Suprapubic skin (tissue), 4 donors: ENCODE measurements around the gene FBXO46. TPM values are rescaled to one million over a fixed set of nuclear protein-coding genes. Genes with fewer than 3 reads are reported as not detected.

Experiments used
- DNase-seq, 2 donors: peaks; one replicate each; pipeline ENCODE4 v3.0.0-alpha.2; 2019; ENCODE audit warnings: low spot score in 2 of 2
- H3K27ac ChIP-seq: fragments of 200-600 bp; sonication (generic); one replicate; pipeline ENCODE4 v1.5.1; 2019
- H3K27me3 ChIP-seq: fragments of 200-600 bp; sonication (generic); one replicate; pipeline ENCODE4 v1.5.1; 2019
- H3K36me3 ChIP-seq: fragments of 200-600 bp; sonication (generic); one replicate; pipeline ENCODE4 v1.5.1; 2019
- H3K4me1 ChIP-seq: fragments of 200-600 bp; sonication (generic); one replicate; pipeline ENCODE4 v1.5.1; 2019
- H3K4me3 ChIP-seq: fragments of 200-600 bp; sonication (generic); one replicate; pipeline ENCODE4 v1.5.1; 2019; ENCODE audit warnings: mild to moderate bottlenecking
- H3K9me3 ChIP-seq: fragments of 200-600 bp; sonication (generic); one replicate; pipeline ENCODE4 v1.5.1; 2019
- EP300 ChIP-seq: sonication (generic); formaldehyde crosslinking; IDR thresholded peaks from one replicate; pipeline ENCODE4 v1.6.1; 2017; ENCODE audit warnings: antibody characterized with exemption
- POLR2A ChIP-seq, 2 donors: fragments of 450-650 bp; IDR thresholded peaks; one replicate each; pipeline ENCODE4 v1.6.1; 2017; ENCODE audit warnings: antibody characterized with exemption in 2 of 2, mild to moderate bottlenecking in 2 of 2, moderate library complexity in 2 of 2
- POLR2AphosphoS5 ChIP-seq, 3 donors: sonication (generic); formaldehyde crosslinking; IDR thresholded peaks; one replicate each; pipeline ENCODE4 v1.6.1; 2017; ENCODE audit warnings: antibody characterized with exemption in 3 of 3
- WGBS: methylation state at CpG from one replicate; pipeline ENCODE4 v1.1.5; 2018; 5-methylcytosine and 5-hydroxymethylcytosine counted together
- total RNA-seq, 4 donors: library from RNA; depleted of rRNA; stranded (reverse); fragments of >200 nt; gene quantifications; one replicate each; pipeline ENCODE4 v1.1.0, GENCODE V29; 2016
- TF ChIP-seq, protein P1 (sequence below), 2 donors: fragments of 200-600 bp in 1 of 2; fragments of 450-650 bp in 1 of 2; sonication (generic) in 1 of 2; IDR thresholded peaks; one replicate each; pipeline ENCODE4 v1.5.1; 2016 to 2019; ENCODE audit warnings: antibody characterized with exemption in 2 of 2, mild to moderate bottlenecking in 1 of 2, moderate library complexity in 1 of 2

Gene FBXO46
- total RNA-seq, 4 donors from 2014 or later, result 13.5 to 24.1 (median 15.7) TPM

DNA sequence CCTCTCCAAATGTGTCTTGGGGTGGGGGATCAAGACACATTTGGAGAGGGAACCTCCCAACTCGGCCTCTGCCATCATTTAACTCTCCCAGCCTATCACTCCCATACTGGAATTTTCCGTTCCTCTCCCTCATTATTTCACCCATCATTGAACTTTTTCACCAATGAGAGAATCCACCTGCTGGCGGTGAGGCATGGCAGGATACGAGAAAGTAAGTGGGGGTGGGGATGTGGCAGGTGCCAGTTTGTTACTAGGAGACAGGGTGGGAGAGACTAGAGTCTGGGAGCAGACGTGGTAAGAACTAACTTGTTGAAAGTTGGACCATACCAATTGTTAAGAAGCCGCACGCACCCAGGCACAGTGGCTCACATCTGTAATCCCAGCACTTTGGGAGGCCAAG is 55.8 kb downstream of the FBXO46 start:
- H3K9me3 ChIP-seq, result no peaks in the 10 kb centered on the region
- no peak for DNase-seq
- no peak overlapping the region for H3K4me3 ChIP-seq
- WGBS, result 71% methylated on average over 7 of the region's 7 CpGs
- H3K27me3 ChIP-seq, result peaks cover 41% of the 10 kb centered on the region
- no peaks in the 10 kb centered on the region for H3K36me3 ChIP-seq
- no peak overlapping the region for H3K27ac ChIP-seq
- no peak for TF ChIP-seq POLR2AphosphoS5 (IDR thresholded peaks at IDR 0.05)
- TF ChIP-seq, protein P1, sequence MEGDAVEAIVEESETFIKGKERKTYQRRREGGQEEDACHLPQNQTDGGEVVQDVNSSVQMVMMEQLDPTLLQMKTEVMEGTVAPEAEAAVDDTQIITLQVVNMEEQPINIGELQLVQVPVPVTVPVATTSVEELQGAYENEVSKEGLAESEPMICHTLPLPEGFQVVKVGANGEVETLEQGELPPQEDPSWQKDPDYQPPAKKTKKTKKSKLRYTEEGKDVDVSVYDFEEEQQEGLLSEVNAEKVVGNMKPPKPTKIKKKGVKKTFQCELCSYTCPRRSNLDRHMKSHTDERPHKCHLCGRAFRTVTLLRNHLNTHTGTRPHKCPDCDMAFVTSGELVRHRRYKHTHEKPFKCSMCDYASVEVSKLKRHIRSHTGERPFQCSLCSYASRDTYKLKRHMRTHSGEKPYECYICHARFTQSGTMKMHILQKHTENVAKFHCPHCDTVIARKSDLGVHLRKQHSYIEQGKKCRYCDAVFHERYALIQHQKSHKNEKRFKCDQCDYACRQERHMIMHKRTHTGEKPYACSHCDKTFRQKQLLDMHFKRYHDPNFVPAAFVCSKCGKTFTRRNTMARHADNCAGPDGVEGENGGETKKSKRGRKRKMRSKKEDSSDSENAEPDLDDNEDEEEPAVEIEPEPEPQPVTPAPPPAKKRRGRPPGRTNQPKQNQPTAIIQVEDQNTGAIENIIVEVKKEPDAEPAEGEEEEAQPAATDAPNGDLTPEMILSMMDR (IDR thresholded peaks at IDR 0.05), result no peak
- no peak for TF ChIP-seq POLR2A (IDR thresholded peaks at IDR 0.05)
- no peak for TF ChIP-seq EP300
- peaks cover 29% of the 10 kb centered on the region for H3K4me1 ChIP-seq

DNA sequence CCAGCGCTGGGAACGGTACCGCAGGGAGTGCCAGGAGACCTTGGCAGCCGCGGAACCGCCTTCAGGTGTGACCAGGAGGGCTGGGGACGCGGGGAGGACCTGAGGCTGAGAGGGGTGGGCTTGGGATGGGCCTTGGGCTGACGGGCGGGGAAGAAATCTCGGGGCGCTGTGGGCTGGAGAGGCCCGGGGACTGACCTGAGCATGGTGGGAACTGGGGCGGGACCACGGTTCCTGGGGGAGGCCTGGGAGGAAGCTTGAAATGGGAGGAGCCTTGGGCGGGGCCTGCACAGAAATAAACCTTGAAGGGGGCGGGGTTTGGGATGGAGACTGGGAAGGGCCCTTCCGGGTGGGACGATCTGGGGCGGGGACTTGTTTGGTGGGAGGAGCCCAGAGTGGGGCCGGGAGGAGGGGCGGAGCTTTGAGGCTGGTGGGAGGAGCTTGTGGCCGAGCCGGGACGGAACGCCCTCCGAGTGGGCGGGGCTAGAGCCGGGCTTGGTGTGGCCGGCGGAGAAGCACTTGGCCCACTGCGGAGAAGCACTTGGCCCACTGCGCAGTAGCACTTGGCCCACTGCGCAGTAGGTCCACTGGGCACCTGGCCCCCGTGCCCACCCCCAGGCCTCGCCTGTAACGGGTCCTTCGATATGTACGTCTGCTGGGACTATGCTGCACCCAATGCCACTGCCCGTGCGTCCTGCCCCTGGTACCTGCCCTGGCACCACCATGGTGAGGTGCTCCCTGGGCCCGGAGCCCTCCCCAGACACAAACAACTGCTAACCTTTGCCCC is 59.8 kb downstream of the FBXO46 start:
- DNase-seq, result peak; percentile 88 to 89

DNA sequence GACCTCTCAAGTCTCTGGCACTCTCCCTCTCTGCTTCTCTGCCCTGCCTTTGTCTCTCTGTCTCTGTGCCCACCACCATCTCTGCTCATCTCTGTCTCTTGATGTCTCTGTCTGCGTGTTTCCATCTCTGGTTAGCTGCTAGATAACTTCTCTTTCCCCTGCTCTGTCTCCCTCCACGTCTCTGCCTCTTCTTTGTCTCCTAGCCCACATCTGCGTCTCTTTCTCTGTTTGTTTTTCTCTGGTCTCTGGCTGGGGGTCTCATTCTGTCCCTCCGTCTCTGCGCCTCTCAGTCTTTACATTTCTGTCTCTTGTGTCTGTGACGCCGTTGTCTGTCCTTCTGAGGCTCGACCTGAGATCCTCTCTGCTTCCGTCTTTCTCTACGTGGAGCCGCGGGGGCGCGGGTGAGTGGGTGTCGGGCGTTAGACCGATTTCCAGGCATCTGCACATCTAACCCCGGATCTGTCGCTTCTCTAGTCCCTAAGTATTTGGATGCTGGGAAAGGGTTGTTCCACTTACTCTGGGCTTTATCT is 62.3 kb downstream of the FBXO46 start:
- Histone ChIP-seq H3K9me3 (no peaks in the 10 kb centered on the region), H3K36me3 (no peaks in the 10 kb centered on the region), H3K27ac (no peak overlapping the region), H3K27me3 (peaks cover 61% of the 10 kb centered on the region), H3K4me3 (peak overlapping the region; percentile 39), H3K4me1 (peaks cover 28% of the 10 kb centered on the region)
- TF ChIP-seq, protein P1 (IDR thresholded peaks at IDR 0.05), result no peak
- TF ChIP-seq POLR2AphosphoS5 (IDR thresholded peaks at IDR 0.05) (no peak), POLR2A (IDR thresholded peaks at IDR 0.05) (no peak), EP300 (no peak)
- 1% methylated on average over 19 of the region's 19 CpGs for WGBS
- DNase-seq, result no peak

More for the DNA sequence above, 59.8 kb downstream of the FBXO46 start:
- peak overlapping the region; percentile 27 for H3K4me3 ChIP-seq
- no peaks in the 10 kb centered on the region for H3K36me3 ChIP-seq
- H3K4me1 ChIP-seq, result peaks cover 28% of the 10 kb centered on the region
- WGBS, result 20% methylated on average over 35 of the region's 42 CpGs
- no peak for TF ChIP-seq POLR2A (IDR thresholded peaks at IDR 0.05)
- H3K27me3 ChIP-seq, result peaks cover 51% of the 10 kb centered on the region
- no peak overlapping the region for H3K27ac ChIP-seq
- H3K9me3 ChIP-seq, result no peaks in the 10 kb centered on the region

GRCh38 chr19:45667620-45668341 is 62.9 kb downstream of the FBXO46 start, which contains the start of gene GIPR:
TSS of gene GIPR (plus strand) at chr19:45668221. CDS start at chr19:45669521, 1,300 bp downstream.
- Histone ChIP-seq H3K27me3 (peaks cover 61% of the 10 kb centered on the region), H3K27ac (no peak within 1 kb of the TSS), H3K36me3 (no peaks in the 10 kb centered on the region), H3K4me3 (peak within 1 kb of the TSS; percentile 39), H3K9me3 (no peaks in the 10 kb centered on the region), H3K4me1 (peaks cover 28% of the 10 kb centered on the region)
- no peak for TF ChIP-seq POLR2A (IDR thresholded peaks at IDR 0.05)
- no peak for TF ChIP-seq EP300
- TF ChIP-seq POLR2AphosphoS5 (IDR thresholded peaks at IDR 0.05), result no peak
- TF ChIP-seq, protein P1 (IDR thresholded peaks at IDR 0.05), result no peak
- 11% methylated on average over 15 of the region's 15 CpGs for WGBS
- no peak for DNase-seq

GRCh38 chr19:45664575-45664974 is 66.1 kb downstream of the FBXO46 start:
- no peak for TF ChIP-seq POLR2AphosphoS5 (IDR thresholded peaks at IDR 0.05)
- TF ChIP-seq, protein P1 (IDR thresholded peaks at IDR 0.05), result no peak
- no peak for TF ChIP-seq POLR2A (IDR thresholded peaks at IDR 0.05)
- TF ChIP-seq EP300, result no peak
- Histone ChIP-seq H3K9me3 (no peaks in the 10 kb centered on the region), H3K27ac (no peak overlapping the region), H3K4me1 (peaks cover 18% of the 10 kb centered on the region), H3K4me3 (no peak overlapping the region), H3K36me3 (no peaks in the 10 kb centered on the region), H3K27me3 (peaks cover 44% of the 10 kb centered on the region)
- DNase-seq, result no peak
- WGBS, result 73% methylated on average over 7 of the region's 7 CpGs
